GM23338 (cell line): ENCODE results near the gene STOX1. TPM values are rescaled to one million over a fixed set of nuclear protein-coding genes. Genes with fewer than 3 reads are reported as not detected.

ENCODE experiments used
- ATAC-seq: fragments of 200-7000 bp; cut with Tn5 transposase; 3 replicates; pipeline ENCODE4 v1.9.1; 2020
- DNase-seq: peaks from one replicate; pipeline ENCODE4 v3.0.0-alpha.2; 2015; ENCODE audit warnings: low spot score
- H2AFZ ChIP-seq: fragments of 200-600 bp; sonication (generic); 2 replicates; pipeline ENCODE4 v1.8.0; 2016; ENCODE audit warnings: antibody characterized with exemption, mild to moderate bottlenecking, moderate library complexity
- H3F3A ChIP-seq: fragments of 200-600 bp; sonication (generic); replicated peaks from 2 replicates; pipeline ENCODE4 v1.8.0; 2017; ENCODE audit warnings: antibody characterized with exemption, mixed run types, low read depth
- H3K27ac ChIP-seq: fragments of 200-600 bp; sonication (generic); 2 replicates; pipeline ENCODE4 v1.6.1; 2016; ENCODE audit warnings: low read depth
- H3K27me3 ChIP-seq: fragments of 200-600 bp; sonication (generic); 2 replicates; pipeline ENCODE4 v1.8.0; 2016; ENCODE audit warnings: mild to moderate bottlenecking, mixed run types, moderate library complexity; ENCODE audit not compliant: insufficient read depth
- H3K36me3 ChIP-seq: fragments of 200-600 bp; sonication (generic); 2 replicates; pipeline ENCODE4 v1.8.0; 2016; ENCODE audit warnings: mild to moderate bottlenecking; ENCODE audit not compliant: insufficient read depth
- H3K4me1 ChIP-seq: fragments of 200-600 bp; sonication (generic); 2 replicates; pipeline ENCODE4 v1.8.0; 2016; ENCODE audit warnings: mild to moderate bottlenecking, moderate library complexity; ENCODE audit not compliant: insufficient read depth
- H3K4me2 ChIP-seq: fragments of 200-600 bp; sonication (generic); 2 replicates; pipeline ENCODE4 v1.7.1; 2017; ENCODE audit warnings: mixed run types
- H3K4me3 ChIP-seq: fragments of 200-600 bp; sonication (generic); 2 replicates; pipeline ENCODE4 v1.6.1; 2016; ENCODE audit warnings: mixed run types
- H3K79me2 ChIP-seq: fragments of 200-600 bp; sonication (generic); replicated peaks from 2 replicates; pipeline ENCODE4 v1.8.0; 2017; ENCODE audit warnings: mild to moderate bottlenecking; ENCODE audit not compliant: insufficient read depth
- H3K9me2 ChIP-seq: fragments of 200-600 bp; sonication (generic); 2 replicates; pipeline ENCODE4 v1.8.0; 2017; ENCODE audit not compliant: insufficient read depth
- H4K20me1 ChIP-seq: fragments of 200-600 bp; sonication (generic); replicated peaks from 2 replicates; pipeline ENCODE4 v1.8.0; 2017; ENCODE audit warnings: mild to moderate bottlenecking; ENCODE audit not compliant: insufficient read depth
- H3K27ac Mint-ChIP-seq: 2 replicates; pipeline ENCODE4 v1.8.0; 2020; ENCODE audit warnings: inconsistent platforms, mild to moderate bottlenecking, moderate library complexity, mixed read lengths
- H3K27me3 Mint-ChIP-seq: 3 replicates; pipeline ENCODE4 v1.8.0; 2022; ENCODE audit warnings: low read depth, mild to moderate bottlenecking, moderate library complexity, mixed read lengths, inconsistent platforms; ENCODE audit not compliant: insufficient read depth, poor library complexity
- H3K36me3 Mint-ChIP-seq: 3 replicates; pipeline ENCODE4 v1.8.0; 2021; ENCODE audit warnings: low read depth, mild to moderate bottlenecking, inconsistent platforms, moderate library complexity, mixed read lengths
- H3K4me1 Mint-ChIP-seq: 3 replicates; pipeline ENCODE4 v1.8.0; 2020; ENCODE audit warnings: mild to moderate bottlenecking, inconsistent platforms, mixed read lengths
- H3K4me3 Mint-ChIP-seq: 3 replicates; pipeline ENCODE4 v1.8.0; 2021; ENCODE audit warnings: moderate library complexity, mild to moderate bottlenecking, inconsistent platforms, mixed read lengths
- H3K9me3 Mint-ChIP-seq: 3 replicates; pipeline ENCODE4 v1.8.0; 2020; ENCODE audit warnings: moderate library complexity, mild to moderate bottlenecking, inconsistent platforms, mixed read lengths
- CTCF ChIP-seq, 2 experiments: fragments of 200-600 bp in 1 of 2; sonication (generic) in 1 of 2; conservative IDR thresholded peaks; 2 replicates each; pipeline versions ENCODE4 v1.5.1 to v1.6.1; 2016 to 2017; ENCODE audit warnings: antibody characterized with exemption in 2 of 2, low read depth in 2 of 2, mild to moderate bottlenecking in 2 of 2, moderate library complexity in 1 of 2
- ETS1 ChIP-seq: IDR thresholded peaks from 2 replicates; pipeline ENCODE4 v1.6.1; 2016; ENCODE audit warnings: antibody characterized with exemption
- EZH2 ChIP-seq: fragments of 200-600 bp; sonication (generic); IDR thresholded peaks from one replicate; pipeline ENCODE4 v1.8.0; 2017; ENCODE audit warnings: antibody characterized with exemption, mild to moderate bottlenecking, low read depth; ENCODE audit not compliant: unreplicated experiment
- EZH2phosphoT487 ChIP-seq: fragments of 200-600 bp; sonication (generic); IDR thresholded peaks from one replicate; pipeline ENCODE4 v1.8.1; 2018; ENCODE audit warnings: antibody characterized with exemption; ENCODE audit not compliant: unreplicated experiment
- NANOG ChIP-seq: IDR thresholded peaks from 2 replicates; pipeline ENCODE4 v1.6.1; 2016; ENCODE audit warnings: antibody characterized with exemption, borderline replicate concordance
- ZNF331 ChIP-seq: fragments of 250-450 bp; sonication (Bioruptor Pico); IDR thresholded peaks from 2 replicates; pipeline ENCODE4 v1.5.0; 2020; ENCODE audit warnings: low read depth, mild to moderate bottlenecking, moderate library complexity
- polyA plus RNA-seq: library from polyadenylated mRNA; unstranded; fragments of >200 nt; fragmentation: Nextera tagmentation; extraction: Ambion mirVana; gene quantifications from 2 replicates; pipeline ENCODE4 v1.2.1, GENCODE V29; 2016
- total RNA-seq: library from RNA; depleted of rRNA; stranded (reverse); fragments of >200 nt; shearing (Covaris generic); gene quantifications from 2 replicates; pipeline ENCODE4 v1.2.3, GENCODE V29; 2014
- TF ChIP-seq, protein P1 (sequence below): IDR thresholded peaks from one replicate; pipeline ENCODE4 v1.6.1; 2018; ENCODE audit warnings: antibody characterized with exemption; ENCODE audit not compliant: unreplicated experiment
- TF ChIP-seq, protein P2 (sequence below): fragments of 250-450 bp; sonication (Bioruptor Pico); IDR thresholded peaks from 2 replicates; pipeline ENCODE4 v1.5.0; 2020; ENCODE audit warnings: mild to moderate bottlenecking, moderate library complexity

The STOX1 gene
- total and polyA plus RNA-seq, 2 experiments from 2014 or later: 1.6 to 2.2 TPM

GRCh38 chr10:68832601-68833000, 5.3 kb downstream of the STOX1 start (continued):
- no peak for TF ChIP-seq ETS1
- TF ChIP-seq, protein P1, sequence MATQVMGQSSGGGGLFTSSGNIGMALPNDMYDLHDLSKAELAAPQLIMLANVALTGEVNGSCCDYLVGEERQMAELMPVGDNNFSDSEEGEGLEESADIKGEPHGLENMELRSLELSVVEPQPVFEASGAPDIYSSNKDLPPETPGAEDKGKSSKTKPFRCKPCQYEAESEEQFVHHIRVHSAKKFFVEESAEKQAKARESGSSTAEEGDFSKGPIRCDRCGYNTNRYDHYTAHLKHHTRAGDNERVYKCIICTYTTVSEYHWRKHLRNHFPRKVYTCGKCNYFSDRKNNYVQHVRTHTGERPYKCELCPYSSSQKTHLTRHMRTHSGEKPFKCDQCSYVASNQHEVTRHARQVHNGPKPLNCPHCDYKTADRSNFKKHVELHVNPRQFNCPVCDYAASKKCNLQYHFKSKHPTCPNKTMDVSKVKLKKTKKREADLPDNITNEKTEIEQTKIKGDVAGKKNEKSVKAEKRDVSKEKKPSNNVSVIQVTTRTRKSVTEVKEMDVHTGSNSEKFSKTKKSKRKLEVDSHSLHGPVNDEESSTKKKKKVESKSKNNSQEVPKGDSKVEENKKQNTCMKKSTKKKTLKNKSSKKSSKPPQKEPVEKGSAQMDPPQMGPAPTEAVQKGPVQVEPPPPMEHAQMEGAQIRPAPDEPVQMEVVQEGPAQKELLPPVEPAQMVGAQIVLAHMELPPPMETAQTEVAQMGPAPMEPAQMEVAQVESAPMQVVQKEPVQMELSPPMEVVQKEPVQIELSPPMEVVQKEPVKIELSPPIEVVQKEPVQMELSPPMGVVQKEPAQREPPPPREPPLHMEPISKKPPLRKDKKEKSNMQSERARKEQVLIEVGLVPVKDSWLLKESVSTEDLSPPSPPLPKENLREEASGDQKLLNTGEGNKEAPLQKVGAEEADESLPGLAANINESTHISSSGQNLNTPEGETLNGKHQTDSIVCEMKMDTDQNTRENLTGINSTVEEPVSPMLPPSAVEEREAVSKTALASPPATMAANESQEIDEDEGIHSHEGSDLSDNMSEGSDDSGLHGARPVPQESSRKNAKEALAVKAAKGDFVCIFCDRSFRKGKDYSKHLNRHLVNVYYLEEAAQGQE: no peak

GRCh38 chr10:68837626-68838322, 10.4 kb downstream of the STOX1 start:
- Histone ChIP-seq H3K27ac (no peak overlapping the region), H4K20me1 (no peaks in the 10 kb centered on the region), H3K27me3 (no peaks in the 10 kb centered on the region), H3K4me1 (no peaks in the 10 kb centered on the region), H3F3A (no peaks in the 10 kb centered on the region), H3K9me2 (no peaks in the 10 kb centered on the region), H3K79me2 (no peaks in the 10 kb centered on the region), H3K4me2 (no peak overlapping the region), H2AFZ (no peak overlapping the region), H3K4me3 (no peak overlapping the region), H3K36me3 (no peaks in the 10 kb centered on the region)
- Mint-ChIP-seq H3K36me3 (no peaks in the 10 kb centered on the region), H3K27me3 (no peaks in the 10 kb centered on the region), H3K4me3 (no peak overlapping the region), H3K27ac (no peak overlapping the region), H3K9me3 (no peaks in the 10 kb centered on the region), H3K4me1 (no peaks in the 10 kb centered on the region; the same call in 2 of the 3 replicates)
- ATAC-seq: no peak
- DNase-seq: no peak
- TF ChIP-seq NANOG (no peak), ETS1 (no peak), EZH2 (no peak), ZNF331 (CRISPR knock-in tag) (no peak), EZH2phosphoT487 (no peak), CTCF (conservative IDR thresholded peaks at IDR 0.05; ENCODE audit: low read depth in 2 of 2) (no peak)
- TF ChIP-seq, protein P2, sequence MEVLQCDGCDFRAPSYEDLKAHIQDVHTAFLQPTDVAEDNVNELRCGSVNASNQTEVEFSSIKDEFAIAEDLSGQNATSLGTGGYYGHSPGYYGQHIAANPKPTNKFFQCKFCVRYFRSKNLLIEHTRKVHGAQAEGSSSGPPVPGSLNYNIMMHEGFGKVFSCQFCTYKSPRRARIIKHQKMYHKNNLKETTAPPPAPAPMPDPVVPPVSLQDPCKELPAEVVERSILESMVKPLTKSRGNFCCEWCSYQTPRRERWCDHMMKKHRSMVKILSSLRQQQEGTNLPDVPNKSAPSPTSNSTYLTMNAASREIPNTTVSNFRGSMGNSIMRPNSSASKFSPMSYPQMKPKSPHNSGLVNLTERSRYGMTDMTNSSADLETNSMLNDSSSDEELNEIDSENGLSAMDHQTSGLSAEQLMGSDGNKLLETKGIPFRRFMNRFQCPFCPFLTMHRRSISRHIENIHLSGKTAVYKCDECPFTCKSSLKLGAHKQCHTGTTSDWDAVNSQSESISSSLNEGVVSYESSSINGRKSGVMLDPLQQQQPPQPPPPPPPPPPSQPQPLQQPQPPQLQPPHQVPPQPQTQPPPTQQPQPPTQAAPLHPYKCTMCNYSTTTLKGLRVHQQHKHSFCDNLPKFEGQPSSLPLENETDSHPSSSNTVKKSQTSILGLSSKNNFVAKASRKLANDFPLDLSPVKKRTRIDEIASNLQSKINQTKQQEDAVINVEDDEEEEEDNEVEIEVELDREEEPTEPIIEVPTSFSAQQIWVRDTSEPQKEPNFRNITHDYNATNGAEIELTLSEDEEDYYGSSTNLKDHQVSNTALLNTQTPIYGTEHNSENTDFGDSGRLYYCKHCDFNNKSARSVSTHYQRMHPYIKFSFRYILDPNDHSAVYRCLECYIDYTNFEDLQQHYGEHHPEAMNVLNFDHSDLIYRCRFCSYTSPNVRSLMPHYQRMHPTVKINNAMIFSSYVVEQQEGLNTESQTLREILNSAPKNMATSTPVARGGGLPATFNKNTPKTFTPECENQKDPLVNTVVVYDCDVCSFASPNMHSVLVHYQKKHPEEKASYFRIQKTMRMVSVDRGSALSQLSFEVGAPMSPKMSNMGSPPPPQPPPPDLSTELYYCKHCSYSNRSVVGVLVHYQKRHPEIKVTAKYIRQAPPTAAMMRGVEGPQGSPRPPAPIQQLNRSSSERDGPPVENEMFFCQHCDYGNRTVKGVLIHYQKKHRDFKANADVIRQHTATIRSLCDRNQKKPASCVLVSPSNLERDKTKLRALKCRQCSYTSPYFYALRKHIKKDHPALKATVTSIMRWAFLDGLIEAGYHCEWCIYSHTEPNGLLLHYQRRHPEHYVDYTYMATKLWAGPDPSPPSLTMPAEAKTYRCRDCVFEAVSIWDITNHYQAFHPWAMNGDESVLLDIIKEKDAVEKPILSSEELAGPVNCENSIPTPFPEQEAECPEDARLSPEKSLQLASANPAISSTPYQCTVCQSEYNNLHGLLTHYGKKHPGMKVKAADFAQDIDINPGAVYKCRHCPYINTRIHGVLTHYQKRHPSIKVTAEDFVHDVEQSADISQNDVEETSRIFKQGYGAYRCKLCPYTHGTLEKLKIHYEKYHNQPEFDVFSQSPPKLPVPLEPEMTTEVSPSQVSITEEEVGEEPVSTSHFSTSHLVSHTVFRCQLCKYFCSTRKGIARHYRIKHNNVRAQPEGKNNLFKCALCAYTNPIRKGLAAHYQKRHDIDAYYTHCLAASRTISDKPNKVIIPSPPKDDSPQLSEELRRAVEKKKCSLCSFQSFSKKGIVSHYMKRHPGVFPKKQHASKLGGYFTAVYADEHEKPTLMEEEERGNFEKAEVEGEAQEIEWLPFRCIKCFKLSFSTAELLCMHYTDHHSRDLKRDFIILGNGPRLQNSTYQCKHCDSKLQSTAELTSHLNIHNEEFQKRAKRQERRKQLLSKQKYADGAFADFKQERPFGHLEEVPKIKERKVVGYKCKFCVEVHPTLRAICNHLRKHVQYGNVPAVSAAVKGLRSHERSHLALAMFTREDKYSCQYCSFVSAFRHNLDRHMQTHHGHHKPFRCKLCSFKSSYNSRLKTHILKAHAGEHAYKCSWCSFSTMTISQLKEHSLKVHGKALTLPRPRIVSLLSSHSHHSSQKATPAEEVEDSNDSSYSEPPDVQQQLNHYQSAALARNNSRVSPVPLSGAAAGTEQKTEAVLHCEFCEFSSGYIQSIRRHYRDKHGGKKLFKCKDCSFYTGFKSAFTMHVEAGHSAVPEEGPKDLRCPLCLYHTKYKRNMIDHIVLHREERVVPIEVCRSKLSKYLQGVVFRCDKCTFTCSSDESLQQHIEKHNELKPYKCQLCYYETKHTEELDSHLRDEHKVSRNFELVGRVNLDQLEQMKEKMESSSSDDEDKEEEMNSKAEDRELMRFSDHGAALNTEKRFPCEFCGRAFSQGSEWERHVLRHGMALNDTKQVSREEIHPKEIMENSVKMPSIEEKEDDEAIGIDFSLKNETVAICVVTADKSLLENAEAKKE (CRISPR knock-in tag): no peak
